Measurements from ENCODE around the gene SLC11A2. TPM values are rescaled to one million over a fixed set of nuclear protein-coding genes. Genes with fewer than 3 reads are reported as not detected.

SLC11A2 gene
- total RNA-seq, 1 experiment from 2014 or later: 38.7 TPM

DNA sequence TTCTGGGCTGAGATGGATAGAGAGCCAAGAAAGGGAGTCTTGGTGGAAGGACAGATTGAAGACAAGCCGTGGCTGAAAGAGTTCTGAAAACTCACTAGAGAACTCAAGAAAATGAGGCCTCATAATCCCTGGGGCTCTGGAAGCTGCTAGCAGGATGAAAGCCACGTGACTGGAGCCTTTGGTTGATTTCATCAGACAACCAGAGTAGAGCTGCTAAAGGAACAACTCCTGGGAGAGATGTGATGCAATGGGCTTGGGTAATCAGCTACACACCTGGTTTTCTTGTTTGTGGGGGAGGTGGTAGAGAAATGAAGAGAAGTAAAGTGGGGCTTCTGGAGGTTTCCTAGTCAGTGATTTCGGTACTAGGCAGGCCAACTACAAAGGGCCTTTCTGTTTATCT, 43.8 kb upstream of the SLC11A2 start:
- Histone ChIP-seq H3K4me3 (replicated peaks in 1 of 2; ENCODE audit: low read depth in 1 of 2, low read length in 2 of 2) (no peak overlapping the region), H2AFZ (ENCODE audit: low read depth, low read length, poor library complexity, severe bottlenecking) (no peak overlapping the region), H3K9ac (ENCODE audit: low read length) (no peak overlapping the region), H3K79me2 (ENCODE audit: insufficient read depth, low read length) (no peaks in the 10 kb centered on the region), H4K20me1 (ENCODE audit: insufficient read depth) (no peaks in the 10 kb centered on the region), H3K4me2 (ENCODE audit: low read length) (no peak overlapping the region), H3K27ac (ENCODE audit: low read depth, low read length) (no peak overlapping the region), H3K4me1 (ENCODE audit: control insufficient read depth in 1 of 2, insufficient read depth in 2 of 2, low read length in 2 of 2) (no peaks in the 10 kb centered on the region), H3K9me3 (ENCODE audit: control insufficient read depth in 1 of 2, insufficient read depth in 1 of 2, low read depth in 1 of 2, low read length in 2 of 2) (no peaks in the 10 kb centered on the region), H3K9me2 (ENCODE audit: insufficient read depth) (no peaks in the 10 kb centered on the region), H3K27me3 (ENCODE audit: insufficient read depth, low read length) (no peaks in the 10 kb centered on the region), H3K36me3 (ENCODE audit: control insufficient read depth in 1 of 2, insufficient read depth in 2 of 2, low read length in 2 of 2) (peaks cover 4 to 19% of the 10 kb centered on the region in 2 experiments; a peak in 3 of 4 replicates)
- ChIA-PET CTCF (no interaction called here), POLR2A (interaction anchor here (2.2 kb wide), 1 partner anchor 14 kb away, joined by 8 read pairs; the partner anchor contains the start of gene CSRNP2), RAD21 (ENCODE audit: low non-redundant PET in 1 of 2, low total read pairs in 2 of 2, uncharacterized antibody in 2 of 2, unreplicated experiment in 2 of 2) (no interaction called here)
- no peak for ATAC-seq
- no peak for DNase-seq (ENCODE audit: low read depth, low spot score)
- TF ChIP-seq CEBPB (IDR thresholded peaks at IDR 0.05; ENCODE audit: low read depth): 0 out of 2 replicates have a peak, but pooled peaks have one; percentile 10
- TF ChIP-seq, protein P1, sequence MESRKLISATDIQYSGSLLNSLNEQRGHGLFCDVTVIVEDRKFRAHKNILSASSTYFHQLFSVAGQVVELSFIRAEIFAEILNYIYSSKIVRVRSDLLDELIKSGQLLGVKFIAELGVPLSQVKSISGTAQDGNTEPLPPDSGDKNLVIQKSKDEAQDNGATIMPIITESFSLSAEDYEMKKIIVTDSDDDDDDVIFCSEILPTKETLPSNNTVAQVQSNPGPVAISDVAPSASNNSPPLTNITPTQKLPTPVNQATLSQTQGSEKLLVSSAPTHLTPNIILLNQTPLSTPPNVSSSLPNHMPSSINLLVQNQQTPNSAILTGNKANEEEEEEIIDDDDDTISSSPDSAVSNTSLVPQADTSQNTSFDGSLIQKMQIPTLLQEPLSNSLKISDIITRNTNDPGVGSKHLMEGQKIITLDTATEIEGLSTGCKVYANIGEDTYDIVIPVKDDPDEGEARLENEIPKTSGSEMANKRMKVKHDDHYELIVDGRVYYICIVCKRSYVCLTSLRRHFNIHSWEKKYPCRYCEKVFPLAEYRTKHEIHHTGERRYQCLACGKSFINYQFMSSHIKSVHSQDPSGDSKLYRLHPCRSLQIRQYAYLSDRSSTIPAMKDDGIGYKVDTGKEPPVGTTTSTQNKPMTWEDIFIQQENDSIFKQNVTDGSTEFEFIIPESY (IDR thresholded peaks at IDR 0.05; ENCODE audit: extremely low read depth, insufficient replicate concordance, low read length): no peak
- intact Hi-C loops (cut with micrococcal nuclease): no loop called here
- BruUV-seq (replicated peaks): TSS peak; percentile 38

DNA sequence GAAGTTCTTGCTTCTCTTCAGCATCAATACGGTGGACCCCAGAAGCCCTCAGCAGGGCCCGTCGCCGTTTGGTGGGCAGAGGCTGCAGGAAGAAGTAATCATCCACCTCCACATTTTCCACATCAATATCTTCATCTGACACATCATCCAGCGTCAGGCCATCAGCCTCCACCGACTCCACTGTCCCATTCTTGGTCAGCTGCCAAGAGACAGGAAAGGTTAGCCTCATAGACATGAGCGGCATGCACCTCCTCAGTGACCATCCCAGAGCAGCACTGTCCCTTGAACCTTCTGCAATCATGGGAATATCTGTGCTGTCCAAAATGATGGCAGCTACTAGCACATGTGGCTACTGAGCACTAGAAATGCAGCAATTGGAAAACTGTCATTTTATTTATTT, 41.6 kb upstream of the SLC11A2 start:
- intact Hi-C loops (cut with micrococcal nuclease): no loop called here
- Histone ChIP-seq H3K36me3 (ENCODE audit: control insufficient read depth in 1 of 2, insufficient read depth in 2 of 2, low read length in 2 of 2) (peaks cover 7 to 18% of the 10 kb centered on the region in 2 experiments; a peak in 3 of 4 replicates), H3K4me3 (replicated peaks in 1 of 2; ENCODE audit: low read depth in 1 of 2, low read length in 2 of 2) (no peak overlapping the region), H3K79me2 (ENCODE audit: insufficient read depth, low read length) (no peaks in the 10 kb centered on the region), H2AFZ (ENCODE audit: low read depth, low read length, poor library complexity, severe bottlenecking) (no peak overlapping the region), H4K20me1 (ENCODE audit: insufficient read depth) (no peaks in the 10 kb centered on the region), H3K27ac (ENCODE audit: low read depth, low read length) (no peak overlapping the region), H3K4me1 (ENCODE audit: control insufficient read depth in 1 of 2, insufficient read depth in 2 of 2, low read length in 2 of 2) (no peaks in the 10 kb centered on the region), H3K27me3 (ENCODE audit: insufficient read depth, low read length) (no peaks in the 10 kb centered on the region), H3K9me2 (ENCODE audit: insufficient read depth) (no peaks in the 10 kb centered on the region), H3K9me3 (ENCODE audit: control insufficient read depth in 1 of 2, insufficient read depth in 1 of 2, low read depth in 1 of 2, low read length in 2 of 2) (no peaks in the 10 kb centered on the region), H3K9ac (ENCODE audit: low read length) (no peak overlapping the region), H3K4me2 (ENCODE audit: low read length) (no peak overlapping the region)
- TF ChIP-seq SP1 (IDR thresholded peaks at IDR 0.05; ENCODE audit: low read depth) (no peak), SIN3A (IDR thresholded peaks at IDR 0.05; ENCODE audit: low read depth) (no peak), FOSL1 (IDR thresholded peaks at IDR 0.05; ENCODE audit: low read depth) (no peak), ZFX (IDR thresholded peaks at IDR 0.05) (no peak), SRF (IDR thresholded peaks at IDR 0.05; ENCODE audit: low read depth) (no peak), CEBPB (IDR thresholded peaks at IDR 0.05; ENCODE audit: low read depth) (no peak), POLR2AphosphoS5 (IDR thresholded peaks at IDR 0.05; ENCODE audit: low read depth, low read length) (no peak), CBX3 (IDR thresholded peaks at IDR 0.05; ENCODE audit: low read depth) (no peak), EZH2 (IDR thresholded peaks at IDR 0.05) (no peak)
- TF ChIP-seq, protein P1 (IDR thresholded peaks at IDR 0.05; ENCODE audit: extremely low read depth, insufficient replicate concordance, low read length): no peak
- TF ChIP-seq, protein P2, sequence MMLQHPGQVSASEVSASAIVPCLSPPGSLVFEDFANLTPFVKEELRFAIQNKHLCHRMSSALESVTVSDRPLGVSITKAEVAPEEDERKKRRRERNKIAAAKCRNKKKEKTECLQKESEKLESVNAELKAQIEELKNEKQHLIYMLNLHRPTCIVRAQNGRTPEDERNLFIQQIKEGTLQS (IDR thresholded peaks at IDR 0.05): no peak
- TF ChIP-seq, protein P3, sequence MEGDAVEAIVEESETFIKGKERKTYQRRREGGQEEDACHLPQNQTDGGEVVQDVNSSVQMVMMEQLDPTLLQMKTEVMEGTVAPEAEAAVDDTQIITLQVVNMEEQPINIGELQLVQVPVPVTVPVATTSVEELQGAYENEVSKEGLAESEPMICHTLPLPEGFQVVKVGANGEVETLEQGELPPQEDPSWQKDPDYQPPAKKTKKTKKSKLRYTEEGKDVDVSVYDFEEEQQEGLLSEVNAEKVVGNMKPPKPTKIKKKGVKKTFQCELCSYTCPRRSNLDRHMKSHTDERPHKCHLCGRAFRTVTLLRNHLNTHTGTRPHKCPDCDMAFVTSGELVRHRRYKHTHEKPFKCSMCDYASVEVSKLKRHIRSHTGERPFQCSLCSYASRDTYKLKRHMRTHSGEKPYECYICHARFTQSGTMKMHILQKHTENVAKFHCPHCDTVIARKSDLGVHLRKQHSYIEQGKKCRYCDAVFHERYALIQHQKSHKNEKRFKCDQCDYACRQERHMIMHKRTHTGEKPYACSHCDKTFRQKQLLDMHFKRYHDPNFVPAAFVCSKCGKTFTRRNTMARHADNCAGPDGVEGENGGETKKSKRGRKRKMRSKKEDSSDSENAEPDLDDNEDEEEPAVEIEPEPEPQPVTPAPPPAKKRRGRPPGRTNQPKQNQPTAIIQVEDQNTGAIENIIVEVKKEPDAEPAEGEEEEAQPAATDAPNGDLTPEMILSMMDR (IDR thresholded peaks at IDR 0.05 in 2 of 3, conservative IDR thresholded peaks at IDR 0.05 in 1 of 3; ENCODE audit: borderline replicate concordance in 1 of 3, insufficient read depth in 1 of 3, low read depth in 2 of 3, low read length in 2 of 3): no peak
- TF ChIP-seq, protein P4, sequence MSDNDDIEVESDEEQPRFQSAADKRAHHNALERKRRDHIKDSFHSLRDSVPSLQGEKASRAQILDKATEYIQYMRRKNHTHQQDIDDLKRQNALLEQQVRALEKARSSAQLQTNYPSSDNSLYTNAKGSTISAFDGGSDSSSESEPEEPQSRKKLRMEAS (IDR thresholded peaks at IDR 0.05): no peak
- BruUV-seq (replicated peaks): no TSS peak
- ChIA-PET RAD21 (ENCODE audit: low non-redundant PET in 1 of 2, low total read pairs in 2 of 2, uncharacterized antibody in 2 of 2, unreplicated experiment in 2 of 2) (no interaction called here), POLR2A (no interaction called here), CTCF (no interaction called here)
- DNase-seq (ENCODE audit: low read depth, low spot score) (no peak), ATAC-seq (no peak)
